ENCODE measurements around the gene AMN1. TPM values are rescaled to one million over a fixed set of nuclear protein-coding genes. Genes with fewer than 3 reads are reported as not detected.

AMN1 gene
- total RNA-seq, 1 experiment from 2014 or later = 12.1 TPM

- no peak overlapping the region for H3K4me3 Mint-ChIP-seq
- no peak for ATAC-seq
Measured at GRCh38 chr12:31662176-31662849, 66.5 kb downstream of the AMN1 start.

GRCh38 chr12:31659087-31659942 lies 69.5 kb downstream of the AMN1 start, which contains the start of gene ETFBKMT:
TSS of gene ETFBKMT (plus strand) at chr12:31659688. CDS start at chr12:31661954, 2,266 bp downstream.
- Mint-ChIP-seq H3K9me3 (peaks cover 10% of the 10 kb centered on the region), H3K27me3 (ENCODE audit: low read depth) (no peaks in the 10 kb centered on the region), H3K36me3 (peaks cover 5% of the 10 kb centered on the region), H3K27ac (peak within 1 kb of the TSS; percentile 98), H3K4me3 (peak within 1 kb of the TSS; percentile 96), H3K4me1 (peaks cover 8% of the 10 kb centered on the region; the same call in 1 of the 2 replicates)
- POLR2A ChIA-PET = no interaction called here
- CTCF ChIA-PET = interaction anchor here (0.5 to 1.5 kb wide), 6 partner anchors 23 to 1041 kb away, joined by 3 to 4 read pairs (median 4); no protein-coding TSS in a partner anchor
- peak; percentile 98 for ATAC-seq
- DNase-seq (ENCODE audit: low spot score) = peak; percentile 84
- TF ChIP-seq GABPB1 (CRISPR knock-in tag; IDR thresholded peaks at IDR 0.05) (peak; percentile 24; the same call in 1 of the 2 replicates), FOXK1 (CRISPR knock-in tag; IDR thresholded peaks at IDR 0.05) (peak; percentile 24; the same call in 1 of the 2 replicates), CDX4 (CRISPR knock-in tag; IDR thresholded peaks at IDR 0.05; ENCODE audit: borderline replicate concordance) (no peak), ZNF532 (CRISPR knock-in tag; IDR thresholded peaks at IDR 0.05; ENCODE audit: borderline replicate concordance) (no peak), E2F4 (CRISPR knock-in tag; IDR thresholded peaks at IDR 0.05; ENCODE audit: borderline replicate concordance, low read depth) (no peak), ZNF317 (CRISPR knock-in tag; IDR thresholded peaks at IDR 0.05; ENCODE audit: borderline replicate concordance, low read depth) (0 out of 2 replicates have a peak, but pooled peaks have one; percentile 23), SP1 (CRISPR knock-in tag; conservative IDR thresholded peaks at IDR 0.05) (peak; percentile 93), E2F5 (CRISPR knock-in tag; IDR thresholded peaks at IDR 0.05) (no peak), ZBTB21 (CRISPR knock-in tag; IDR thresholded peaks at IDR 0.05; ENCODE audit: borderline replicate concordance) (no peak), MXD4 (CRISPR knock-in tag; IDR thresholded peaks at IDR 0.05; ENCODE audit: borderline replicate concordance) (no peak), NR2C2 (CRISPR knock-in tag; IDR thresholded peaks at IDR 0.05) (no peak), SOX15 (CRISPR knock-in tag; IDR thresholded peaks at IDR 0.05) (no peak), ZNF416 (CRISPR knock-in tag; IDR thresholded peaks at IDR 0.05) (no peak), ZNF425 (CRISPR knock-in tag; conservative IDR thresholded peaks at IDR 0.05) (no peak), SMAD4 (CRISPR knock-in tag; IDR thresholded peaks at IDR 0.05) (no peak)

More at GRCh38 chr12:31662176-31662849, 66.5 kb downstream of the AMN1 start:
- H3K27me3 Mint-ChIP-seq (ENCODE audit: low read depth) = peaks cover 4% of the 10 kb centered on the region; the same call in 1 of the 2 replicates
- TF ChIP-seq ATF6 (CRISPR knock-in tag; IDR thresholded peaks at IDR 0.05) (no peak), TCF7 (CRISPR knock-in tag; IDR thresholded peaks at IDR 0.05; ENCODE audit: low read depth) (no peak), GTF2I (CRISPR knock-in tag; conservative IDR thresholded peaks at IDR 0.05) (no peak), ZNF263 (CRISPR knock-in tag; IDR thresholded peaks at IDR 0.05; ENCODE audit: low read depth) (no peak), ZBTB21 (CRISPR knock-in tag; IDR thresholded peaks at IDR 0.05; ENCODE audit: borderline replicate concordance) (no peak), JUN (CRISPR knock-in tag; IDR thresholded peaks at IDR 0.05) (no peak), ZNF219 (CRISPR knock-in tag; IDR thresholded peaks at IDR 0.05; ENCODE audit: borderline replicate concordance) (no peak), MXD4 (CRISPR knock-in tag; IDR thresholded peaks at IDR 0.05; ENCODE audit: borderline replicate concordance) (no peak)
- H3K4me1 Mint-ChIP-seq = peaks cover 8% of the 10 kb centered on the region; the same call in 1 of the 2 replicates
- no peak for DNase-seq (ENCODE audit: low spot score)
- peaks cover 20% of the 10 kb centered on the region for H3K36me3 Mint-ChIP-seq
- CTCF ChIA-PET = interaction anchor here (1.7 kb wide), 1 partner anchor 10 kb away, joined by 5 read pairs; no protein-coding TSS in a partner anchor
- peaks cover 25% of the 10 kb centered on the region for H3K9me3 Mint-ChIP-seq
- H3K27ac Mint-ChIP-seq = no peak overlapping the region
- POLR2A ChIA-PET = no interaction called here
